DND-41 (cell line): ENCODE results near the gene PNMA1.
A peak's percentile ranks its signal among the peaks of the same experiment; 100 is the strongest.

Experiments
- EZH2 ChIP-seq: IDR thresholded peaks from 3 replicates; pipeline ENCODE4 v1.6.1; 2012; ENCODE audit warnings: borderline replicate concordance, low read depth, mild to moderate bottlenecking, moderate library complexity, low read length, inconsistent platforms; ENCODE audit not compliant: severe bottlenecking
- TF ChIP-seq, protein P1 (sequence below): IDR thresholded peaks from 2 replicates; pipeline ENCODE4 v1.5.1; 2012; ENCODE audit warnings: borderline replicate concordance, low read length, moderate library complexity, mild to moderate bottlenecking; ENCODE audit not compliant: poor library complexity, severe bottlenecking; ENCODE audit errors: extremely low read depth

DNA sequence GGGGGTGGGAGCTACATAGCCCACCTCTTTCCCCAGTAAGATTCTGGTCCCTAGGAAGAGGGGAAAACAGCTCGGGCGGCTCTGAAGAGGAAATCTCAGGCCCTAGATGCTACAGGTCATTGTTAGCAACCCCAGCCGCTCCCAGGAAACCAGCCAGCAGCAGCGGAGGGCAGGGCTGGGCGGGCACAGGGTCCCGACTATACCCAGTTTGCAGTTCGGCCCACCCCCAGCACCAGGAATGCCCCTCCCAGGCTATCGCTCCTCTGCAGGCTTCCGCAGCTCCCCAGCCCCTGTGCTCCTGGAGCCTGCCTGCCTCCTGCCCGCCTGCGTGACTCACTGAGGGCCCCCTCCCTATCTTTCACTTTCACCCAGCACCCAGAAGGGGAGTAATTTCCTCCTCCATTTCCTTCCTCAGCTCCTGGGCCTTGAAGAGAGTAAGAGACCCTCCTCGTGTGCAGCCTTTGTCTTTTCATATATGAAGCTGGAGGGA lies 27.2 kb upstream of the PNMA1 start:
- TF ChIP-seq, protein P1, sequence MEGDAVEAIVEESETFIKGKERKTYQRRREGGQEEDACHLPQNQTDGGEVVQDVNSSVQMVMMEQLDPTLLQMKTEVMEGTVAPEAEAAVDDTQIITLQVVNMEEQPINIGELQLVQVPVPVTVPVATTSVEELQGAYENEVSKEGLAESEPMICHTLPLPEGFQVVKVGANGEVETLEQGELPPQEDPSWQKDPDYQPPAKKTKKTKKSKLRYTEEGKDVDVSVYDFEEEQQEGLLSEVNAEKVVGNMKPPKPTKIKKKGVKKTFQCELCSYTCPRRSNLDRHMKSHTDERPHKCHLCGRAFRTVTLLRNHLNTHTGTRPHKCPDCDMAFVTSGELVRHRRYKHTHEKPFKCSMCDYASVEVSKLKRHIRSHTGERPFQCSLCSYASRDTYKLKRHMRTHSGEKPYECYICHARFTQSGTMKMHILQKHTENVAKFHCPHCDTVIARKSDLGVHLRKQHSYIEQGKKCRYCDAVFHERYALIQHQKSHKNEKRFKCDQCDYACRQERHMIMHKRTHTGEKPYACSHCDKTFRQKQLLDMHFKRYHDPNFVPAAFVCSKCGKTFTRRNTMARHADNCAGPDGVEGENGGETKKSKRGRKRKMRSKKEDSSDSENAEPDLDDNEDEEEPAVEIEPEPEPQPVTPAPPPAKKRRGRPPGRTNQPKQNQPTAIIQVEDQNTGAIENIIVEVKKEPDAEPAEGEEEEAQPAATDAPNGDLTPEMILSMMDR: peak; percentile 25
- TF ChIP-seq EZH2: no peak
